HG03097 (cell line): Measurements from ENCODE around the gene PKP2.

ENCODE experiments used
- ATAC-seq: cut with Tn5 transposase; IDR thresholded peaks from one replicate; pipeline ENCODE4 v1.9.1; 2021; ENCODE audit not compliant: unreplicated experiment, low FRiP score

The PKP2 gene

GRCh38 chr12:32896432-32897280, at the start of gene PKP2:
Gene PKP2 (minus strand): TSS chr12:32896777. CDS start chr12:32896731, 46 bp downstream.
- ATAC-seq = peak; percentile 69

GRCh38 chr12:32944195-32944594, 47.6 kb upstream of the PKP2 start:
- no peak for ATAC-seq

DNA sequence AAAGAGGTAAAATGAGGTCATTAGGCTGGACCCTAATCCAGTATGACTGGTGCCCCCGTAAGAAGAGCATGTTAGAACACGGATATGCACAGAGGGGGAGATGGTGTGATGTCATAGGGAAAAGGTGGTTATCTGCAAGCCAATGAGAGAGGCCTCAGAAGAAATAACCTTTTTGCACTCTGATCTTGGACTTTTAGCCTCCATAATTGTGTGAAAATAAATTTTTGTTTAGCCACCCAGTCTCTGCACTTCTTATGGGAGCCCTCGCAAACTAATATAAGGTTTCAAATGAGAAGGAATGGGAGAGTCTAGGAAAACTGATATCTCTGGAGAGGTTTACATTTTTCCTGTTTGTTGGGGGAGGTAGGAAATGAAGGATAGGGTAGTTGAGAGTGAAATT, 43.2 kb upstream of the PKP2 start:
- ATAC-seq = no peak

DNA sequence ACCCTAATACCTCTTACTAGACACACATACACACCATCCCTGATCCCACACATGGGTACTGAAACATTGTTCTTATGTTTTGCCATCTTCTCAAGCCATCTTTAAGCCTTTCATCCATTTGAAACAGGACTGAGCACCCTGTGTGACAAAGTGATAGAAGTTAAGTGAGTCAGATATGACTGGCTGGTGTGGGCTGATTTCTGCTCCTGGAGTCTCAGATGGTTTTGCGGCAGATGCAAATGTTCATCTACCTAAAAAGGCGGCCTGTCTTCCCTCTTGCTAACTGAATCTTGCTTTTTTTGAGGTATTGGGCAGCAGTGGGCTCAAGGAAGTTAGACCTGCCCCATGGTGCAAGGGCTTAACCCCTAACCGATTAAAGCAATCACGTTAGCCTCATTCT, 30.4 kb upstream of the PKP2 start:
- no peak for ATAC-seq

GRCh38 chr12:32926356-32926755, 29.8 kb upstream of the PKP2 start:
- no peak for ATAC-seq

DNA sequence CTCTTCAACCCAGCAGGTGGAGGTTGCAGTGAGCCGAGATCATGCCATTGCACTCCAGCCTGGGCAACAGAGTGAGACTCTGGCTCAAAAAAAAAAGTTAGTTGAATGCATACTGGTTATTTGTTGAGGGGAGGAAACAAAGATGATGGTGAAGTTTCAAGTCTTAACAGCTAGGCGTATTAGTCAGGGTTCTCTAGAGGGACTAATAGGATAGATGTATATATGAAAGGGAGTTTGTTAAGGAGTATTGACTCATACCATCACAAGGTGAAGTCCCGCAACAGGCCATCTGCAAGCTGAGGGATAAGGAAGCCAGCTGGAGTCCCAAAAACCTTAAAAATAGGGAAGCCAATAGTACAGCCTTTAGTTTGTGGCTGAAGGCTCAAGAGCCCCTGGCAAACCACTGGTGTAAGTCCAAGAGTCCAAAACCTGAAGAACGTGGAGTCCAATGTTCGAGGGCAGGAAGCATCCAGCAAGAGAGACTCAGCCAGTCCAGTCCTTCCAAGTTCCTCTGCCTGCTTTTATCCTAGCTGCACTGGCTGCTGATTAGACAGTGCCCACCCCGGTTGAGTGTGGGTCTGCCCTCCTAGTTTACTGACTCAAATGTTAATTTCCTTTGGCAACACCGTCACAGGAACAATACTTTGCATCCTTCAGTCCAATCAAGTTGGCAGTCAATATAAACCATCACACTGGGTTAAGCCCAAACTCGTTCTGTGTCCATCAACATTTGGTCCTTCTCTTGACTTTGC, 26.1 kb upstream of the PKP2 start:
- ATAC-seq = no peak

GRCh38 chr12:32921397-32921796, 24.8 kb upstream of the PKP2 start:
- no peak for ATAC-seq

- ATAC-seq = no peak
Observed at GRCh38 chr12:32920506-32921085, 24.0 kb upstream of the PKP2 start.

DNA sequence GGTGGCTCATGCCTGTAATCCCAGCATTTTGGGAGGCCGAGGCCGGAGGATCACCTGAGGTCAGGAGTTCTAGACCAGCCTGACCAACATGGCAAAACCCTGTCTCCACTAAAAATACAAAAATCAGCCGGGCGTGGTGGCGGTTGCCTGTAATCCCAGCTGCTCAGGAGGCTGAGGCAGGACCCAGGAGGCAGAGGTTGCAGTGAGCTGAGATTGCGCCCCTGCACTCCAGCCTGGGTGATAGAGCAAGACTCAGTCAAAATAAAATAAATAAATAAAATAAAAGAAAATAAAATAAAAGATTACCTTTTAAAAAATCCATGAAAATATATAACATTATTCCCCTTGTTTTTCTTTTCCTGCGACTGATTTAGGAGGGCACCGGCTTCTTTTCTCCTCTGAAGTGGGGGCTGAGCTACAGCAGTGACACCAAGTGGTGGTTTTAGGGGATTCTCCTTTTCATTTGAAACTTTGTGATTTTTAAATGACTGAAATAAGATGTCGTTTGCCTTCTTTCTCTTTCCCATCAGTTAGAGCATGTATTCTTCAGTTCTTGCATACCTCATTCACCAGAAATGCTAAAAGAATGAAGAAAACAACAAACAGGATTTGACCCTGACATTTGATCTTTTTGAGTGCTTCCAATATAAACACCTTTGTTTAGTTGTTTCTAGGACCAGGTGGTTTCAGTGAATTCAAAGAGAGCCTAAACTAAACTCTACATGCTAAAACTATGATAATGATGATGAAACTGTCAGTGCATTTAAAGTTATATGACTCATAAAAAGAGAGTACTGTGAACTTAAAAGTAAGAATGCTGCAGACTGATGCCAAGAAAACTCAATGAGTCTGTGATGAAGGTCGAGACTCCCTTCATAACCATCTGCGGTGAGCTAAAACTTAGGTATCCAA, 22.6 kb upstream of the PKP2 start:
- no peak for ATAC-seq

DNA sequence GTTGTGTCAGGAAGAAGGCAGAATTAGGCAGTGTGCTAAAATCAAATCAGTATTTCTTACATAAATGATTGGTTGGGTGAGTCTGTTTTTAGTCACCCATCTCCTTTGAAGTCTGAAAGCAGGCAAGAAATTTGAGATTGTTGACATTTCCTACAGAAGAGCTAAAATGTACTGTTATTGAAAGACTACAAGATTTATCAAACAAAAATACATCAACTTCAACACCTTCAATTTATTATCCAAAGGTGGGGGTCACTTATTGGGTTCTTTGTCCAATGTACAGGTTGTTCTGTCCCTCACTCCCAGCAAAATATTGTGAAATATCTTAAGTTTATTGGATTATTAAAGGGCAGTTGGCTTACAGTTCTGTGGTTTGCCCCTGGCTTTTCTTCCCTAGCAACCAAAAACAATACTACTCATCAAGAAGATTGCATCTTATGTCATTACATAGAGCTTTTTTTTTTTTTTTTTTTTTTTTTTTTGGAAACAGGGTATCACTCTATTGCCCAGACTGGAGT, 20.6 kb upstream of the PKP2 start:
- ATAC-seq = no peak

- no peak for ATAC-seq
Observed at GRCh38 chr12:32907898-32908476, 11.4 kb upstream of the PKP2 start.

DNA sequence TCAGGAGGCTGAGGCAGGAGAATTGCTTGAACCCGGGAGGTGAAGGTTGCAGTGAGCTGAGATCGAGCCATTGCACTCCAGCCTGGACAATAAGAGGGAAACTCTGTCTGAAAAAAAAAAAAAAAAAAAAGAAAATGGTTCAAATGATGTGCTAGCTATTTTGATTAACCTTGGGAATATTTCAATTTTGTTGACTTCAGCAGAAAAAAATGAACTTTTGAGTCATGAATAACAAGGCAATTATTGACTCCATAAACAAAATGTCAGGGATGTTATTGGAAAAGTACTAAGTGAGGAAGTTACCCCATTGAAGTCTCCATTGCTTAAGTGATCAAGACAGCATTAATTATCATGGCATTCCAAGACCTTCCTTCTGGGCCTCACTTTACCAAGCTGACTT, 10.6 kb upstream of the PKP2 start:
- no peak for ATAC-seq

DNA sequence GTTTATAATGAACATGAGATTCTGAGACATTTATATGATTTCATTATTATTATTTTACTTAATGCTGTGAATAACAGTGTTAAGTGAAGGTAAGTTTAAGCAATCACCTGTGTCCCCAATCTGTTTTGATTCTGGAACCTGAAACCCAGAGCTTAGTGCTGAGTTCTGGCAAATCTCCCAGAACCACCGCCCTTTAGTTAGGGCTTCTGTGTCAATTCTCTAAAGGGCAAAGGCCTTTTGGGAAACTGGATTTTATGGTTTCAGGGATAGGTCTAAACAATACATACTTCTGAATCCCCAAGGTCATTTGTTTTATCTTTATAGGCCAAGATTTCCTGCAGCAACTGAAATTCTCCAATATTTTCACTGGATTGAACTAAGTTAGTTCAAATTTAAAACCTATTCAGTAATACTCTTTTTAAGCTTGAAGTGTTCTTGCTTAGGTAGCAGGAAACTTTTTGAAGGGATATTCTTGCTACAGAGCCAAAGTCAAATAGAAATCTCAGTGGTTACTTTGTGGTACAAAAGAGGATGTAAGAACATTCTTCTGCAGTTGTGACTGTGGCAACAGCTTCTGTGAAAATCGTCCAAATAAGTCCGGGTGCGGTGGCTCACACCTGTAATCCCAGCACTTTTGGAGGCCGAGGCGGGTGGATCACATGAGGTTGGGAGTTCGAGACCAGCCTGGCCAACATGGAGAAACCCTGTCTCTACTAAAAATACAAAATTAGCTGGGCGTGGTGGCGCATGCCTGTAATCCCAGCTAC, 10.0 kb upstream of the PKP2 start:
- ATAC-seq = peak; percentile 97

- ATAC-seq = no peak
Observed at GRCh38 chr12:32903763-32904162, 7.2 kb upstream of the PKP2 start.

GRCh38 chr12:32903318-32903717, 6.7 kb upstream of the PKP2 start:
- ATAC-seq = no peak

GRCh38 chr12:32902287-32902997, 5.9 kb upstream of the PKP2 start:
- peak; percentile 39 for ATAC-seq

GRCh38 chr12:32901553-32901952, 5.0 kb upstream of the PKP2 start:
- no peak for ATAC-seq

DNA sequence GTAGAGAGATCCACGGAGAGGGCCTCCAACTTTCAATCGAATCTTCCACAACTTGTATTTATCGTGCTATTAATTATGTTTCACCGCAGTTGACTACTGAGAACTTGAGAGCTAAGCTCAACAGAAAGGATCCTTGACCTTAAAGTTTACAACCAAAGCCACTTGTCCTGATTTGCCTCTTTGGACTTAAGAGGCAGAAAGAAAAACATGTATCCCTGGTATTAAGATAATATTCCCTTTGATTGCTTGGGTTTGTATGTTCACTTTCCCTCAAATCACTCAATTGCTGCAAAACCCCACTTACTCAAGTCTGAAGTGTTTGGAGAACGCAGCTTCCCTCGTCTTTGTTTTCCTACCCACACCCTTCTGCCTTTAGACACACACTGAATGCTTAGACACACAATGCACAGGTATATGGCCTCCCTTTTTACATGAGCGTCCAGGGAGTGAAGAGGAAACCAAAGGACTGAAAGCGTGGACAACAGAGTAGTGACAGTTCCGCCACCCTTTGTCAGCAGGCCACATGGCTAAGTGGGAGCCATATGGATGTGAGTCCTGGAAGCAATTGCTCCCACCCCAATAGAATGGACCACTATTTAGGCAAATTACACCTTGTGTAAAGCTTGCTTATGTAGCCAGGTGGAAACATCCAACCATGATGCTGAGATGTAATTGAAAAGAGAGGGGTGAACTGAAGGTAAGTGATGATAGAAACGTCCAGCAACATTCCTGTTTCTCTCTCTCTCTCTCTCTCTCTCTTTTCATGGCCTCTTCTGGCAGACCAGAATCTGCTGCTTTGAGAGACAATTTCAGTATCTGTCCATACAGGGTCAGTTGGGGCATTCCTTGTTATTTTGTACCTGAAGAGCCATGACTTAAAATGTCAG, 1.4 kb upstream of the PKP2 start:
- ATAC-seq = no peak
